HCT116 (cell line): Measurements from ENCODE around the gene PCK2. TPM values are rescaled to one million over a fixed set of nuclear protein-coding genes. Genes with fewer than 3 reads are reported as not detected.

Source experiments
- ATAC-seq: fragments of 200-7000 bp; cut with Tn5 transposase; 2 replicates; pipeline ENCODE4 v1.9.1; 2020; ENCODE audit warnings: mild to moderate bottlenecking, moderate library complexity
- BruUV-seq: library from RNA; stranded (reverse); fragments of 400-500 nt; replicated peaks from 2 replicates; lab custom pipeline; 2021; lab: Mats Ljungman, UMichigan
- CTCF ChIA-PET: fragments of 300-600 bp; sonication (Branson Sonifier 250); formaldehyde crosslinking; loops from one replicate; lab custom pipeline; 2021; ENCODE audit warnings: antibody characterized with exemption; lab: Charles Lee
- POLR2A ChIA-PET: fragments of 300-600, 350-600 bp; sonication (Branson Sonifier 250); formaldehyde crosslinking; loops from one replicate; lab custom pipeline; 2021; ENCODE audit warnings: antibody characterized with exemption; lab: Charles Lee
- RAD21 ChIA-PET, 2 experiments: fragments of 300-600 bp; sonication (Branson Sonifier 250); formaldehyde crosslinking; loops; one replicate each; lab custom pipeline; 2023; ENCODE audit warnings: low total read pairs in 2 of 2; ENCODE audit not compliant: uncharacterized antibody in 2 of 2, unreplicated experiment in 2 of 2, low non-redundant PET in 1 of 2; lab: Charles Lee
- DNase-seq: peaks from one replicate; pipeline ENCODE4 v3.0.0-alpha.2; 2010; ENCODE audit warnings: low read depth, low spot score
- H2AFZ ChIP-seq: fragments of 200-600 bp; shearing (Covaris generic), sonication (generic); 2 replicates; pipeline ENCODE4 v1.6.1; 2017; ENCODE audit warnings: low read depth, mixed run types, mixed read lengths, antibody characterized with exemption, low read length; ENCODE audit not compliant: poor library complexity, severe bottlenecking
- H3K27ac ChIP-seq: 2 replicates; pipeline ENCODE4 v1.5.1; 2012; ENCODE audit warnings: low read depth, low read length
- H3K27me3 ChIP-seq: fragments of 200-600 bp; sonication (generic); 2 replicates; pipeline ENCODE4 v1.6.1; 2016; ENCODE audit warnings: mixed run types, low read length, mixed read lengths; ENCODE audit not compliant: insufficient read depth
- H3K36me3 ChIP-seq, 2 experiments: fragments of 200-500 bp in 1 of 2; fragments of 200-600 bp in 1 of 2; sonication (Bioruptor generic) in 1 of 2; sonication (generic) in 1 of 2; 2 replicates each; pipeline versions ENCODE4 v1.5.1 to v1.6.1; 2014 to 2016; ENCODE audit warnings: low read length in 2 of 2, inconsistent platforms in 1 of 2, mixed read lengths in 1 of 2, mixed run types in 1 of 2; ENCODE audit not compliant: insufficient read depth in 2 of 2, control insufficient read depth in 1 of 2
- H3K4me1 ChIP-seq, 2 experiments: fragments of 200-600 bp in 1 of 2; sonication (generic) in 1 of 2; 2 replicates each; pipeline versions ENCODE4 v1.5.1 to v1.6.1; 2012 to 2017; ENCODE audit warnings: low read length in 2 of 2, inconsistent platforms in 1 of 2, mild to moderate bottlenecking in 1 of 2, mixed read lengths in 1 of 2, mixed run types in 1 of 2, moderate library complexity in 1 of 2; ENCODE audit not compliant: insufficient read depth in 2 of 2, control insufficient read depth in 1 of 2
- H3K4me2 ChIP-seq: fragments of 200-600 bp; sonication (generic); 2 replicates; pipeline ENCODE4 v1.6.1; 2017; ENCODE audit warnings: mixed run types, low read length, mixed read lengths
- H3K4me3 ChIP-seq, 2 experiments: fragments of 200-600 bp in 1 of 2; sonication (generic) in 1 of 2; replicated peaks in 1 of 2; 2 replicates each; pipeline ENCODE4 v1.5.1; 2011 to 2016; ENCODE audit warnings: low read length in 2 of 2, control low read depth in 1 of 2, low read depth in 1 of 2, mild to moderate bottlenecking in 1 of 2, mixed read lengths in 1 of 2, mixed run types in 1 of 2
- H3K79me2 ChIP-seq: fragments of 200-600 bp; sonication (generic); 2 replicates; pipeline ENCODE4 v1.6.1; 2017; ENCODE audit warnings: mild to moderate bottlenecking, mixed run types, low read length, moderate library complexity, mixed read lengths; ENCODE audit not compliant: insufficient read depth
- H3K9ac ChIP-seq: fragments of 200-600 bp; sonication (generic); 2 replicates; pipeline ENCODE4 v1.6.1; 2016; ENCODE audit warnings: low read length, mixed read lengths
- H3K9me2 ChIP-seq: fragments of 200-600 bp; sonication (generic), shearing (Covaris generic); 2 replicates; pipeline ENCODE4 v1.6.1; 2017; ENCODE audit warnings: mixed run types, mild to moderate bottlenecking, moderate library complexity; ENCODE audit not compliant: insufficient read depth
- H3K9me3 ChIP-seq, 2 experiments: fragments of 200-500 bp in 1 of 2; fragments of 200-600 bp in 1 of 2; sonication (Bioruptor generic) in 1 of 2; sonication (generic) in 1 of 2; 2 replicates each; pipeline ENCODE4 v1.6.1; 2014 to 2017; ENCODE audit warnings: low read length in 2 of 2, mixed read lengths in 2 of 2, inconsistent platforms in 1 of 2, low read depth in 1 of 2, mild to moderate bottlenecking in 1 of 2, mixed run types in 1 of 2, moderate library complexity in 1 of 2; ENCODE audit not compliant: control insufficient read depth in 1 of 2, insufficient read depth in 1 of 2
- H4K20me1 ChIP-seq: fragments of 200-600 bp; sonication (generic), shearing (Covaris generic); 2 replicates; pipeline ENCODE4 v1.6.1; 2017; ENCODE audit warnings: mixed run types, mild to moderate bottlenecking, moderate library complexity; ENCODE audit not compliant: insufficient read depth
- CBX3 ChIP-seq: IDR thresholded peaks from 2 replicates; pipeline ENCODE4 v1.6.1; 2012; ENCODE audit warnings: low read depth
- CEBPB ChIP-seq: IDR thresholded peaks from 2 replicates; pipeline ENCODE4 v1.6.1; 2012; ENCODE audit warnings: low read depth
- EGR1 ChIP-seq: IDR thresholded peaks from 2 replicates; pipeline ENCODE4 v1.6.1; 2012; ENCODE audit warnings: low read depth
- ELF1 ChIP-seq: IDR thresholded peaks from 2 replicates; pipeline ENCODE4 v1.6.1; 2012; ENCODE audit warnings: low read depth, borderline replicate concordance
- EZH2 ChIP-seq: fragments of 200-600 bp; sonication (generic); IDR thresholded peaks from 2 replicates; pipeline ENCODE4 v1.6.1; 2017; ENCODE audit warnings: antibody characterized with exemption, mixed run types
- EZH2phosphoT487 ChIP-seq: fragments of 200-600 bp; IDR thresholded peaks from 2 replicates; pipeline ENCODE4 v1.6.1; 2018; ENCODE audit warnings: antibody characterized with exemption, borderline replicate concordance
- FOSL1 ChIP-seq: IDR thresholded peaks from 2 replicates; pipeline ENCODE4 v1.6.1; 2012; ENCODE audit warnings: low read depth
- JUND ChIP-seq: IDR thresholded peaks from 2 replicates; pipeline ENCODE4 v1.6.1; 2012
- RAD21 ChIP-seq: IDR thresholded peaks from 2 replicates; pipeline ENCODE4 v1.6.1; 2012; ENCODE audit warnings: low read depth, mild to moderate bottlenecking
- SIN3A ChIP-seq: IDR thresholded peaks from 2 replicates; pipeline ENCODE4 v1.6.1; 2012; ENCODE audit warnings: low read depth
- SP1 ChIP-seq: IDR thresholded peaks from 2 replicates; pipeline ENCODE4 v1.6.1; 2012; ENCODE audit warnings: low read depth
- TCF7L2 ChIP-seq: IDR thresholded peaks from 2 replicates; pipeline ENCODE4 v1.7.0; 2011; ENCODE audit warnings: borderline replicate concordance, inconsistent platforms; ENCODE audit not compliant: insufficient read depth, insufficient read length; ENCODE audit errors: extremely low read depth
- YY1 ChIP-seq: IDR thresholded peaks from 2 replicates; pipeline ENCODE4 v1.6.1; 2011; ENCODE audit warnings: low read length, low read depth, moderate library complexity, mild to moderate bottlenecking; ENCODE audit not compliant: insufficient replicate concordance; ENCODE audit errors: extremely low read depth
- ZNF274 ChIP-seq: fragments of 200-500 bp; sonication (Bioruptor generic); IDR thresholded peaks from 2 replicates; pipeline ENCODE4 v1.6.1; 2014; ENCODE audit warnings: mild to moderate bottlenecking, low read depth, low read length, inconsistent platforms
- intact Hi-C: fragments of 100-400 bp; cut with micrococcal nuclease; formaldehyde crosslinking; loops from 2 replicates; pipeline ENCODE4 v1.10.0; 2022
- total RNA-seq: library from RNA; stranded (reverse); gene quantifications from one replicate; pipeline ENCODE4 v1.2.1, GENCODE V29; 2021; ENCODE audit not compliant: unreplicated experiment
- TF ChIP-seq, protein P1 (sequence below): IDR thresholded peaks from 2 replicates; pipeline ENCODE4 v1.6.1; 2012; ENCODE audit warnings: low read depth
- TF ChIP-seq, protein P2 (sequence below), 3 experiments: fragments of 200-600 bp in 1 of 3; sonication (generic) in 1 of 3; IDR thresholded peaks in 2 of 3; conservative IDR thresholded peaks in 1 of 3; 2 replicates each; pipeline ENCODE4 v1.5.1; 2012 to 2017; ENCODE audit warnings: low read depth in 2 of 3, low read length in 2 of 3, antibody characterized with exemption in 1 of 3, borderline replicate concordance in 1 of 3, control low read depth in 1 of 3, mild to moderate bottlenecking in 1 of 3, mixed read lengths in 1 of 3, mixed run types in 1 of 3, moderate library complexity in 1 of 3; ENCODE audit not compliant: insufficient read depth in 1 of 3
- TF ChIP-seq, protein P3 (sequence below): IDR thresholded peaks from 2 replicates; pipeline ENCODE4 v1.6.1; 2011; ENCODE audit warnings: mild to moderate bottlenecking, low read length, moderate library complexity; ENCODE audit not compliant: insufficient replicate concordance; ENCODE audit errors: extremely low read depth
- TF ChIP-seq, protein P4 (sequence below): IDR thresholded peaks from 2 replicates; pipeline ENCODE4 v1.6.1; 2012

PCK2 gene
- total RNA-seq, 1 experiment from 2014 or later = 94.1 TPM

DNA sequence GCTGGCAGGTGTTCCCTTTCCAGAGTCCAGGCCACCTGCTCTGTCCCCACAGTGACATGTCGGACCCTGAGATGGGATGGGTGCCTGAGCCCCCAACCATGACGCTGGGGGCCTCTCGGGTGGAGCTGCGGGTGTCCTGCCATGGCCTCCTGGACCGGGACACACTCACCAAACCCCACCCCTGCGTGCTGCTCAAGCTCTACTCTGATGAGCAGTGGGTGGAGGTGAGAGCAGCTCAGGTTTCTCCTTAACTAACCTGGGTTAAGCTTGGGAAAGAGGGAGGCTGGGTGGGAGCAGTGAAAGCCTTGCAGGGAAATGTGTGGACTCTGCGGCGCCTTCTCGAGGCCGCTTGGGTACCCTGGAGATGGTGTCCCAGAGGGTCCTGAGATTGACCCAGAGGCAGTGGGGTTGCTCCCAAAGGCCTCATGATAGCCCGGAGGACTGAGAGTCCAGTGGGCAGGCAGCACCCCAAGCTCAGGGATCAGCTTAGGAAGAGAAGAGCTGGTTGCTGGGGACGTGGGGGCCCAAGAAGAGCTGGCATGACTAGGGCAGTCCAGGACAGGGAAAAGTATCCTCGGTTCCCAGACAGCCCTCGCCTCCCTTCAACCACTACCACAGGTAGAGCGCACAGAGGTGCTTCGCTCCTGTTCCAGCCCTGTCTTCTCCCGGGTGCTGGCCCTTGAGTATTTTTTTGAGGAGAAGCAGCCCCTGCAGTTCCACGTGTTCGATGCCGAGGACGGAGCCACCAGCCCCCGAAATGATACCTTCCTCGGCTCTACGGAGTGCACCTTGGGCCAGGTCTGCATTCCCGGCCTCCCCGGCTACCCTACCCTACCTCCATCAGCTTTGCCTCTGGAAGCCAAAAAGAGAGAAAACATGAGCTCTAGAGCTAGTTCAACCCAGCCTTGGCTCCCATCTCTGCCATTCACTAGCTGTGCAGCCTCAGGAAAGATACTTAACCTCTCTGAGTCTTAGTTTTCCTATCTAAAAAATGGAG is 20.9 kb upstream of the PCK2 start:
- no peak for DNase-seq
- POLR2A ChIA-PET = no interaction called here
- no peak for TF ChIP-seq SIN3A
- TF ChIP-seq, protein P1, sequence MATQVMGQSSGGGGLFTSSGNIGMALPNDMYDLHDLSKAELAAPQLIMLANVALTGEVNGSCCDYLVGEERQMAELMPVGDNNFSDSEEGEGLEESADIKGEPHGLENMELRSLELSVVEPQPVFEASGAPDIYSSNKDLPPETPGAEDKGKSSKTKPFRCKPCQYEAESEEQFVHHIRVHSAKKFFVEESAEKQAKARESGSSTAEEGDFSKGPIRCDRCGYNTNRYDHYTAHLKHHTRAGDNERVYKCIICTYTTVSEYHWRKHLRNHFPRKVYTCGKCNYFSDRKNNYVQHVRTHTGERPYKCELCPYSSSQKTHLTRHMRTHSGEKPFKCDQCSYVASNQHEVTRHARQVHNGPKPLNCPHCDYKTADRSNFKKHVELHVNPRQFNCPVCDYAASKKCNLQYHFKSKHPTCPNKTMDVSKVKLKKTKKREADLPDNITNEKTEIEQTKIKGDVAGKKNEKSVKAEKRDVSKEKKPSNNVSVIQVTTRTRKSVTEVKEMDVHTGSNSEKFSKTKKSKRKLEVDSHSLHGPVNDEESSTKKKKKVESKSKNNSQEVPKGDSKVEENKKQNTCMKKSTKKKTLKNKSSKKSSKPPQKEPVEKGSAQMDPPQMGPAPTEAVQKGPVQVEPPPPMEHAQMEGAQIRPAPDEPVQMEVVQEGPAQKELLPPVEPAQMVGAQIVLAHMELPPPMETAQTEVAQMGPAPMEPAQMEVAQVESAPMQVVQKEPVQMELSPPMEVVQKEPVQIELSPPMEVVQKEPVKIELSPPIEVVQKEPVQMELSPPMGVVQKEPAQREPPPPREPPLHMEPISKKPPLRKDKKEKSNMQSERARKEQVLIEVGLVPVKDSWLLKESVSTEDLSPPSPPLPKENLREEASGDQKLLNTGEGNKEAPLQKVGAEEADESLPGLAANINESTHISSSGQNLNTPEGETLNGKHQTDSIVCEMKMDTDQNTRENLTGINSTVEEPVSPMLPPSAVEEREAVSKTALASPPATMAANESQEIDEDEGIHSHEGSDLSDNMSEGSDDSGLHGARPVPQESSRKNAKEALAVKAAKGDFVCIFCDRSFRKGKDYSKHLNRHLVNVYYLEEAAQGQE = no peak
- TF ChIP-seq EZH2phosphoT487 = no peak
- TF ChIP-seq RAD21 = no peak
- TF ChIP-seq, protein P2, sequence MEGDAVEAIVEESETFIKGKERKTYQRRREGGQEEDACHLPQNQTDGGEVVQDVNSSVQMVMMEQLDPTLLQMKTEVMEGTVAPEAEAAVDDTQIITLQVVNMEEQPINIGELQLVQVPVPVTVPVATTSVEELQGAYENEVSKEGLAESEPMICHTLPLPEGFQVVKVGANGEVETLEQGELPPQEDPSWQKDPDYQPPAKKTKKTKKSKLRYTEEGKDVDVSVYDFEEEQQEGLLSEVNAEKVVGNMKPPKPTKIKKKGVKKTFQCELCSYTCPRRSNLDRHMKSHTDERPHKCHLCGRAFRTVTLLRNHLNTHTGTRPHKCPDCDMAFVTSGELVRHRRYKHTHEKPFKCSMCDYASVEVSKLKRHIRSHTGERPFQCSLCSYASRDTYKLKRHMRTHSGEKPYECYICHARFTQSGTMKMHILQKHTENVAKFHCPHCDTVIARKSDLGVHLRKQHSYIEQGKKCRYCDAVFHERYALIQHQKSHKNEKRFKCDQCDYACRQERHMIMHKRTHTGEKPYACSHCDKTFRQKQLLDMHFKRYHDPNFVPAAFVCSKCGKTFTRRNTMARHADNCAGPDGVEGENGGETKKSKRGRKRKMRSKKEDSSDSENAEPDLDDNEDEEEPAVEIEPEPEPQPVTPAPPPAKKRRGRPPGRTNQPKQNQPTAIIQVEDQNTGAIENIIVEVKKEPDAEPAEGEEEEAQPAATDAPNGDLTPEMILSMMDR (IDR thresholded peaks at IDR 0.05 in 2 of 3, conservative IDR thresholded peaks at IDR 0.05 in 1 of 3; ENCODE audit: borderline replicate concordance in 1 of 3, insufficient read depth in 1 of 3, low read depth in 2 of 3, low read length in 2 of 3) = no peak
- TF ChIP-seq CEBPB = no peak
- no peak for TF ChIP-seq JUND
- TF ChIP-seq FOSL1 = no peak
- no peak for TF ChIP-seq TCF7L2
- TF ChIP-seq, protein P3, sequence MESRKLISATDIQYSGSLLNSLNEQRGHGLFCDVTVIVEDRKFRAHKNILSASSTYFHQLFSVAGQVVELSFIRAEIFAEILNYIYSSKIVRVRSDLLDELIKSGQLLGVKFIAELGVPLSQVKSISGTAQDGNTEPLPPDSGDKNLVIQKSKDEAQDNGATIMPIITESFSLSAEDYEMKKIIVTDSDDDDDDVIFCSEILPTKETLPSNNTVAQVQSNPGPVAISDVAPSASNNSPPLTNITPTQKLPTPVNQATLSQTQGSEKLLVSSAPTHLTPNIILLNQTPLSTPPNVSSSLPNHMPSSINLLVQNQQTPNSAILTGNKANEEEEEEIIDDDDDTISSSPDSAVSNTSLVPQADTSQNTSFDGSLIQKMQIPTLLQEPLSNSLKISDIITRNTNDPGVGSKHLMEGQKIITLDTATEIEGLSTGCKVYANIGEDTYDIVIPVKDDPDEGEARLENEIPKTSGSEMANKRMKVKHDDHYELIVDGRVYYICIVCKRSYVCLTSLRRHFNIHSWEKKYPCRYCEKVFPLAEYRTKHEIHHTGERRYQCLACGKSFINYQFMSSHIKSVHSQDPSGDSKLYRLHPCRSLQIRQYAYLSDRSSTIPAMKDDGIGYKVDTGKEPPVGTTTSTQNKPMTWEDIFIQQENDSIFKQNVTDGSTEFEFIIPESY = no peak
- no peak for TF ChIP-seq EZH2
- no peak for TF ChIP-seq ZNF274
- no peak for TF ChIP-seq CBX3
- no peak for TF ChIP-seq ELF1
- no peak for TF ChIP-seq EGR1
- no peak for TF ChIP-seq YY1
- TF ChIP-seq, protein P4, sequence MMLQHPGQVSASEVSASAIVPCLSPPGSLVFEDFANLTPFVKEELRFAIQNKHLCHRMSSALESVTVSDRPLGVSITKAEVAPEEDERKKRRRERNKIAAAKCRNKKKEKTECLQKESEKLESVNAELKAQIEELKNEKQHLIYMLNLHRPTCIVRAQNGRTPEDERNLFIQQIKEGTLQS = no peak
- TF ChIP-seq SP1 = no peak

More for the DNA sequence above, 20.9 kb upstream of the PCK2 start:
- Histone ChIP-seq H3K27ac (no peak overlapping the region), H4K20me1 (no peaks in the 10 kb centered on the region), H3K4me2 (no peak overlapping the region), H3K9me2 (no peaks in the 10 kb centered on the region), H2AFZ (no peak overlapping the region), H3K4me1 (peaks cover 0 to 2% of the 10 kb centered on the region in 2 experiments; a peak in 1 of 4 replicates), H3K9ac (no peak overlapping the region), H3K36me3 (no peaks in the 10 kb centered on the region), H3K27me3 (peaks cover 7% of the 10 kb centered on the region; the same call in 1 of the 2 replicates), H3K79me2 (no peaks in the 10 kb centered on the region), H3K4me3 (no peak overlapping the region), H3K9me3 (no peaks in the 10 kb centered on the region)
- intact Hi-C loops = no loop called here
- RAD21 ChIA-PET = no interaction called here
- CTCF ChIA-PET = interaction anchor here (1.2 kb wide), 1 partner anchor 16 kb away, joined by 6 read pairs; no protein-coding TSS in a partner anchor
- BruUV-seq = no TSS peak
- ATAC-seq = no peak
